CD4-positive, alpha-beta T cell treated with Interferon alpha-2 for 1 hour (primary cell): ENCODE data around the gene LIN7B.
"Not testable (repeated sequence)": the region's sequence is repeated elsewhere in the genome, so short reads cannot be mapped to it uniquely, and the experiment has no call there.

Experiments
- DNase-seq, 2 donors: peaks; one replicate each; pipeline ENCODE4 v3.0.0-alpha.2; 2020 to 2022

LIN7B gene

GRCh38 chr19:49119411-49120324, 5.5 kb downstream of the LIN7B start, which contains the start of gene PPFIA3:
TSS of gene PPFIA3 (plus strand) at chr19:49119544. CDS start at chr19:49127874, 8,330 bp downstream.
- peak in 1 of 2 donors; percentile 36 for DNase-seq

- DNase-seq, result no peak
Observed at GRCh38 chr19:49120325-49120683, 6.1 kb downstream of the LIN7B start.

- DNase-seq, result no peak
Observed at GRCh38 chr19:49120868-49121267, 6.7 kb downstream of the LIN7B start.

GRCh38 chr19:49121841-49122240, 7.7 kb downstream of the LIN7B start:
- DNase-seq, result not testable (repeated sequence)

GRCh38 chr19:49123285-49123684, 9.1 kb downstream of the LIN7B start:
- DNase-seq, result not testable (repeated sequence)

GRCh38 chr19:49125025-49125731, 11.0 kb downstream of the LIN7B start:
- no peak for DNase-seq

GRCh38 chr19:49126575-49126974, 12.4 kb downstream of the LIN7B start:
- no peak for DNase-seq

- DNase-seq, result not testable (repeated sequence)
Observed at GRCh38 chr19:49127225-49127624, 13.1 kb downstream of the LIN7B start.

- DNase-seq, result peak; percentile 96 to 97
Observed at GRCh38 chr19:49127674-49128544, 13.7 kb downstream of the LIN7B start.

- DNase-seq, result no peak
Observed at GRCh38 chr19:49128545-49129237, 14.5 kb downstream of the LIN7B start.

- DNase-seq, result no peak
Observed at GRCh38 chr19:49129238-49129583, 15.0 kb downstream of the LIN7B start.

- no peak for DNase-seq
Observed at GRCh38 chr19:49130325-49130724, 16.2 kb downstream of the LIN7B start.

- DNase-seq, result peak in 1 of 2 donors; percentile 51
Observed at GRCh38 chr19:49132974-49133609, 18.9 kb downstream of the LIN7B start.

GRCh38 chr19:49133621-49134454, 19.7 kb downstream of the LIN7B start:
- peak; percentile 46 to 62 for DNase-seq

GRCh38 chr19:49135686-49136085, 21.5 kb downstream of the LIN7B start:
- DNase-seq, result no peak

GRCh38 chr19:49136771-49137171, 22.6 kb downstream of the LIN7B start:
- no peak for DNase-seq

GRCh38 chr19:49140951-49141350, 26.8 kb downstream of the LIN7B start:
- DNase-seq, result no peak

- DNase-seq, result no peak
Observed at GRCh38 chr19:49141352-49141751, 27.2 kb downstream of the LIN7B start.

- peak; percentile 64 to 69 for DNase-seq
Observed at GRCh38 chr19:49142866-49143335, 28.7 kb downstream of the LIN7B start.

GRCh38 chr19:49145573-49146407, 31.6 kb downstream of the LIN7B start:
- DNase-seq, result peak; percentile 67 to 78
